IPS DF 4.7 (cell line): ENCODE results near the gene ADIRF.
"Not testable (repeated sequence)": the region's sequence is repeated elsewhere in the genome, so short reads cannot be mapped to it uniquely, and the experiment has no call there.

Source experiments
- DNase-seq: peaks from one replicate; pipeline ENCODE4 v3.0.0-alpha.2; 2013; ENCODE audit warnings: low spot score; ENCODE audit errors: extremely low read depth

ADIRF gene

GRCh38 chr10:86945361-86946212 is 22.7 kb upstream of the ADIRF start:
- DNase-seq, result no peak

GRCh38 chr10:86946213-86947155 is 21.8 kb upstream of the ADIRF start:
- DNase-seq, result no peak

- not testable (repeated sequence) for DNase-seq
These were observed 20.5 kb upstream of the ADIRF start for GRCh38 chr10:86947806-86948205.

GRCh38 chr10:86950349-86950748 is 17.9 kb upstream of the ADIRF start:
- DNase-seq, result no peak

GRCh38 chr10:86951184-86951761 is 17.0 kb upstream of the ADIRF start:
- no peak for DNase-seq

- no peak for DNase-seq
These were observed 16.2 kb upstream of the ADIRF start for GRCh38 chr10:86952106-86952505.

GRCh38 chr10:86952697-86953096 is 15.6 kb upstream of the ADIRF start:
- DNase-seq, result not testable (repeated sequence)

GRCh38 chr10:86953747-86954680 is 14.3 kb upstream of the ADIRF start:
- DNase-seq, result peak; percentile 92

GRCh38 chr10:86954681-86955500 is 13.4 kb upstream of the ADIRF start:
- no peak for DNase-seq

- no peak for DNase-seq
These were observed 12.6 kb upstream of the ADIRF start for GRCh38 chr10:86955501-86956194.

GRCh38 chr10:86956195-86956847 is 12.0 kb upstream of the ADIRF start:
- no peak for DNase-seq

- DNase-seq, result no peak
These were observed 11.3 kb upstream of the ADIRF start for GRCh38 chr10:86956848-86957448.

GRCh38 chr10:86957471-86958115 is 10.7 kb upstream of the ADIRF start, which contains the start of gene MMRN2:
MMRN2 (minus strand) TSS chr10:86957615; CDS start chr10:86957541, 74 bp downstream.
- no peak for DNase-seq

GRCh38 chr10:86958116-86958900 is 10.0 kb upstream of the ADIRF start, which contains the start of gene SNCG:
SNCG (plus strand) TSS chr10:86958599; CDS start chr10:86958698, 99 bp downstream.
- no peak for DNase-seq

- DNase-seq, result no peak
These were observed 9.2 kb upstream of the ADIRF start for GRCh38 chr10:86958901-86959736.

GRCh38 chr10:86959737-86960002 is 8.6 kb upstream of the ADIRF start:
- DNase-seq, result no peak
